ENCODE measurements around the gene WDR45B.
A peak's percentile ranks its signal among the peaks of the same experiment; 100 is the strongest.

The WDR45B gene

DNA sequence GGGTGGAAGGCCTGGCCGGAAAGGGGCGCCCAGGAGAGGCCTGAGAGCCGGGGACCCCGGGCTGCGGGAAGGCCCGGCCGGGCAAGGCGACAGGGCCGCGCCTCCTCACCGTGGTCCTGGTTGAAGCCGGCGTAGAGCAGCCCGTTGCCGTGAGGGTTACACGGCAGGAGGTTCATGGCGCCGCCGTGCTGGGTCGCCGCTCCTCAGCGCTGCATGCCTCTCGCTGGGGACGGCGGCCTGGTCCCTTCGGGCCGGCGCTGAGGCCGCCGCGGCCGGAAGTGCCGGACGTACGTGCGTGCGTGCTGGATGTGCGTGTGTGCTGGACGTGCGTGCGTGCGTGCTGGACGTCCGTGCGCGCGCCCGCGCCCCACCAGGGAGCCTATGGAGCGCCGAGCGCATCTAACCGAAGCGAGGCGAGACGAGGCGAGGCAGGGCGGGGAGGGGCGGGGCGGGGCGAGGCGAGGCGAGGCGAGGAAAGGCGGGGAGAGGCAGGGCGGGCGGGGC lies at the start of gene WDR45B:
TSS of gene WDR45B (minus strand) at position 280 of the 504 bp plus-strand sequence. CDS start at position 176, 104 bp downstream.
- peak; percentile 46 to 96 (median 90) for DNase-seq

DNA sequence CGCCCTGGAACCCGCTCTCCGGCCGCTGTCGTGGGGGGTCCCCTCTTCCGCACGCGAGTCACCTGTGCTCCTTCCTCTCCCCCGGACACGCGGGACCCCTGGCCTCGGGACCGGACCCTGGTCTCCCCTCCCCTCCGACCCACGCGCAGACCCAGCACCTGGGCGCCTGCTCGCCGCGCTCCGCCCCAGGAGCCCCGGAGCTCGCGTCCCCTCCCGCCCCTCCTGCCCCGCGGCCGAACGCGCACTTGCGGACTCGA lies 49.5 kb upstream of the WDR45B start:
- DNase-seq, result no peak

DNA sequence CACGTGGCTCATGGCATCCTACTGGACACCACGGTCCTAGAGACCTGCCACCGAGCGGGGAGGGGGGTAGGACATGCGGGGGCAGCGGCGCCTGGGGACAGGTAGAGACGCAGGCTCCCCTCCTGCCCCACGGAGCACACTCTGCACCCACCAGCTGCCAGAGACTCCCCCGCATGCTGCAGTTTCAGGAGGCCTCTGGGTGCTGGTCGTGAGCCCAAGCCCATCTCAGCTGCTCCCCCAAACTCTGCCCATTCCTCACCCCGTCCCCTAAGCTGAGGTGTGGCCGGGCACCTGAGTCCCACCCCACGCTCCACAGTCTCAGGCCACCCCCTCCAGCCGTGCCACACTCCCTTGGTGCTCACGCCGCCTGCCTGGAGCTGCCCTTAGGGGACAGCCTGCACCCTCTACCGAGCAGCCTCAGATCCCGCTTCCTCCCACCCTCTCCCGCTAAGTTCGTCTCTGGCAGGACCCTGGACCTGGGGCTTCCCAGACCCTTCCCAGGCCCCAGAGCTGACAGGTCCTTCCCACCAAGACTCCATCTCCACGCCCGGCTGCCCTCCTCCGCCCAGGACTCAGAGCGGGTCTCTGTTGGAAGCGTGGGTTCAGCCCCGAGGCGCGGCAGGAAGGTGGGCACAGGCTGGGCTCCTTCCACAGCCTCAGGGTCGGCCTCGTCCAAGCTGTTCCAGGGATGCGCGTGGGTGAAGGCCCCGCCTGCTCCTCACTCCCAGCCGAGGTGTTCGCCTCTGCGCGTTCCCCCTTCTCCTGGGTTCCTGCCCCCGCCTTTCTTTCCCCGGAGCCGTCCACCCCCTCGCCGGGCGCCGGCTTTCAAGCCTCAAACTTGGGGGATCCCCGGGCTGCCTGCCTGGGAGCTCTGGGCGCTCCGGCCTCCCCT lies 48.9 kb upstream of the WDR45B start:
- peak in 3 of 14 donors; percentile 13 to 47 (median 28) for DNase-seq

GRCh38 chr17:82696259-82696658 lies 48.0 kb upstream of the WDR45B start:
- DNase-seq, result no peak

- no peak for DNase-seq
These were observed 46.4 kb upstream of the WDR45B start for GRCh38 chr17:82694647-82695046.

DNA sequence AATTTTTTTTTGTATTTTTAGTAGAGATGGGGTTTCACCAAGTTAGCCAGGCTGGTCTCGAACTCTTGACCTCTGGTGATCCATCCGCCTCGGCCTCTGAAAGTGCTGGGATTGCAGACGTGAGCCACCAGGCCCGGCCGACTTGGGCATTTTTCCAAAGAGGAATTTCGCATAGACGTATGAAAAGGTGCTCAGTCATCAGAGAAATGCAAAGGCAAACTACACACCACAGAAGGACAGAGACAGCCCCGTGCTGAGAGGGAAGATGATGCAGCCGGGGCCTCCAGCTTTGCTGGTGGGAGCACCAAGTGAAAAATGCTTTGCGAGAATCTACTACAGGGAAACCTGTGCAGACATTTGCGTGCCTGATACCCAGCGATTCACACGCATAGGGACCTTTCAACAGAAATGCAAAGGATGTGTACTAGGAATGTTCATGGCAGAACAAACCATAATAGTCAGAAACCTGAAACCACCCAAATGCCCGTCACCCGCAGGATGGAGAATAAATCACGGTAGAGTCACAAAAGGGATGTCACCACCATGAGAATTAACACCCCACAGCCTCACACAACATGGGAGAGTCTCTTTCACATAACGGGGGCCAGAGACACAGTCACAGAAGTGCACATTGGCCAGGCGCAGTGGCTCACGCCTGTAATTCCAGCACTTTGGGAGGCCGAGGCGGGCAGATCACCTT lies 45.1 kb upstream of the WDR45B start:
- DNase-seq, result no peak

- no peak for DNase-seq
These were observed 44.0 kb upstream of the WDR45B start for GRCh38 chr17:82692268-82692667.

- no peak for DNase-seq
These were observed 43.5 kb upstream of the WDR45B start for GRCh38 chr17:82691714-82692113.

- DNase-seq, result peak in 6 of 14 donors; percentile 26 to 60 (median 42)
These were observed 42.7 kb upstream of the WDR45B start for GRCh38 chr17:82690786-82691489.

DNA sequence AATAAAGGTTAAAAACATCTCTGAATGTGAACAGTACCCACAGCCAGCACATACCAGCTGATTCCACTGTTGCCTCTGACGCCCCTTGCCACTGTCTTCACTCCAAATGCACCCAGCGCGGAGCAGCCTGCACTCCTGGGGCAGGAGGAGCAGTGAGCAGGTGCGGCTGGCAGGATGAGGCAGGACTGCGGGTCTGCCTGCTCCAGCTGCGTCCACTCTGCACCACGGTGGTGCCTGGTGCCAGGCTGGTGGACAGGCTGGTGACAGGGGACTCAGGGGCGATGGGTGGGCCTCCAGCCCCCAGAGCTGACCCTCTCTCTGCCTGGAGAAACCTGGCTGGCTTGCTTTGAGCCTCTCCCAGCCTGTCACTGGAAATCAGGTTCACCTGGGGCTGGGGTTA lies 40.8 kb upstream of the WDR45B start:
- DNase-seq, result no peak

DNA sequence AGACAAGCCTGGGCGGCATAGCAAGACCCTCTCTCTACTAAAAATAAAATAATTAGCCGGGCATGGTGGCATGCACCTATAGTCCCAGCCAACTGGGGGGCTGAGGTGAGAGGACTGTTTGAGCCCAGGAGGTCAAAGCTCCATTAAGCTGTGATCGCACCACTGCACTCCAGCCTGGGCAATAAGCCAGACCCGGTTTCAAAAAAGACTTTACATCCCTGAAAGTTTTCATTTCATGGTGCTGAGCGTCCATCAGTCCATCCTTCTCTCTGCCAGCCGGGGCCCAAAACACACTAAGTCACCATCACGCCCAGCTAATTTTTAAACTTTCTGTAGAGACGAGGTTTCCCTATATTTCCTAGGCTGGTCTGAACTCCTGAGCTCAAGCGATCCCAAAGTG lies 39.6 kb upstream of the WDR45B start:
- DNase-seq, result no peak

- DNase-seq, result peak in 7 of 14 donors; percentile 17 to 71 (median 36)
These were observed 39.2 kb upstream of the WDR45B start for GRCh38 chr17:82687375-82687861.

- DNase-seq, result no peak
These were observed 38.4 kb upstream of the WDR45B start for GRCh38 chr17:82686366-82687324.

- DNase-seq, result no peak
These were observed 37.0 kb upstream of the WDR45B start for GRCh38 chr17:82685291-82685690.

GRCh38 chr17:82684228-82684841 lies 36.1 kb upstream of the WDR45B start:
- no peak for DNase-seq

DNA sequence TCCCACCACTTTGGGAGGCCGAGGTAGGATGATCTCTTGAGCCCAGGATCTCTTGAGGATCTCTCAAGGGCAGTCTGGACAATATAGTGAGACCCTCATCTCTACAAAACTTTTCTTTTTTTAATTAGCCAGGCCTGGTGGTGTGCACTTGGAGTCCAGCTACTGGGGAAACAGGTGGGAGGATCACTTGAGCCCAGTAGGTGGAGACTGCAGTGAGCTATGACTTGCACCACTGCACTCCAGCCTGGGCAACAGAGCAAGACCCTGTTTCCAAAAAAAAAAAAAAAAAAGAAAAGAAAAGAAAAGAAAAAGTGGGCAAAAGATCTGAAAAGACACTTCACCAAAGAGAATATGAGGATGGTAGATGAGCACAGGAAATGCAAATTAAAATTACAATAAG lies 35.3 kb upstream of the WDR45B start:
- DNase-seq, result no peak

- DNase-seq, result no peak
These were observed 33.3 kb upstream of the WDR45B start for GRCh38 chr17:82681547-82681946.

DNA sequence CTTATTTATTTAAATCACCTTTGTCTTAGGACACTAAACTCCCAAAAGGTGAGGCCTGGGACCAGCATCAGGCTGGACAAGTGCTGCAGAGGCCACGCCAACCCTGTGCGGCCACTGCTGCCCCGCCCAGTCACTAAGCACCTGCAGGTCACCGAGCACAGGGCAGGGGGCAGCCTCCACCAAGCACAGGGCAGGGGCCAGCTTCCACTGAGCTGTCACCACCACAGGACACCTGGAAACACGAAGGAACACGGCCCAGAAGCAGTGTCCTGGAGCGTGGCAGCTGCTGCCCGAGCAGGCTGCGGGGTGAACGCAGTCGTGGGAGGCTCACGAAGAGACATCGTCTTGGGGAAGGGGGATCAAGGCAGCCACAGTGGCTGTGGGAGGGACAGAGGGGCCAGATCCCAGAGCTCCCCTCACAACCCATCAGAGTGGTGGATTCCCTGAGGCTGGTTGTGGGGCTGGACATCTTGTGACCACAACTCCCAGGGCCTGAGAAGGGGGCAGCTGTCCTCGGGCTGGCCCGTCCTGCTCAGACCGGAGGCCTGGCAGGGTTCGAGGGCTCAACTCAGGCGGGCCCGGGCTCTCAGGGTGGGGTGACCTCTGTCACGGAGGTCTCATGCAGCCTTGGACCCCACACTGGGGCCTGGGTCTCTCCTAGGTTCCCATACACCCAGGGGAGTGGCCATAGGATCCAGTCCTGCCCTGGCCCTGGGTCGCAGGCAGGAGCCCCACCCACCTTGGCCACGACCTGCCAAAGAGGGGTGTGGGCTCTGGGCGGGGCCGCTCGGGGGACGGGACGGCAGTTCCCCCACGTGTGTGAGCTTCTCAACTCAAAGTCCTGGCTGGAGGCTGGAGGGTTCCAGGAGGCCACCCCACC lies 31.6 kb upstream of the WDR45B start:
- no peak for DNase-seq

DNA sequence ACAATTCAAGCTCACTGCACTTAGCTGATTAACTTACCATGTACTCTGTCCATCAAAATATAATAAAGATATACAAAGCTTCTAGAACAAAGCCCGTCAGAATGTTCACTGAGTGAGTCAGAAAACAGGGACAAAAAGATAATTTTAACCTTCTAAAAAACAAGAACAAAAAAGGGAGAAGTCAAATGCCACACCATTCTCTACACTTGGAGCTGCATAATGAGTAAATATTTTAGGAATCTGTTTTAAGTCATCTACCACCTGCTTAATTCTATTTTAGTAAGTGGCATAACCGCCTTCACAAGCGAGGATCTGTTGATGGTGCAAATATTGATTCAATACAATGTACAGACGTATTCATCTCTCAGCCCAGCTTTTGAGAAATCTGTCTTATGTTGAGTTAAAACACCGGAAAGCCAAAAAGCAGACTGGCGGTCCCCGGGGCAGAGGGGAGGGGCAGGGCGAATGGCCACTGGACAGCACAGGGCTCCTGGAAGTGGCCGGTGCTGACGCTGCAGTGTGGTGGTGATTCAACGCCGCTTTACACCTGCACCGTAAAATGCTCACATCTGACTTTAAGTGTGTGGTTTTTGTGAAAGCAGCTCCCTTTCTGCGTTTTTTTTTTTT lies 30.1 kb upstream of the WDR45B start:
- DNase-seq, result no peak
